ENCODE measurements around the gene ALKBH7. TPM values are rescaled to one million over a fixed set of nuclear protein-coding genes. Genes with fewer than 3 reads are reported as not detected.

ALKBH7 gene
- total and polyA plus RNA-seq, 8 donors = 34.2 to 67.9 (median 51.5) TPM

- peaks cover 0 to 84% of the 10 kb centered on the region in 2 donors for H3K36me3 ChIP-seq
- H3K4me3 ChIP-seq = no peak overlapping the region
- H3K27me3 ChIP-seq = no peaks in the 10 kb centered on the region
- no peak for ATAC-seq
- intact Hi-C loops (cut with DNase I) = no loop called here
- no peaks in the 10 kb centered on the region for H3K9me3 ChIP-seq
- TF ChIP-seq CTCF (IDR thresholded peaks at IDR 0.05) = no peak
- H3K4me1 ChIP-seq = peaks cover 10 to 24% of the 10 kb centered on the region in 2 donors
- DNase-seq = no peak
- H3K27ac ChIP-seq = no peak overlapping the region
Observed at GRCh38 chr19:6418562-6418932, 46.0 kb downstream of the ALKBH7 start.

- DNase-seq (no peak), ATAC-seq (no peak)
- Histone ChIP-seq H3K4me3 (no peak overlapping the region), H3K9me3 (no peaks in the 10 kb centered on the region), H3K27ac (no peak overlapping the region), H3K27me3 (no peaks in the 10 kb centered on the region), H3K4me1 (peaks cover 10 to 32% of the 10 kb centered on the region in 2 donors), H3K36me3 (peaks cover 0 to 56% of the 10 kb centered on the region in 2 donors)
- TF ChIP-seq CTCF (IDR thresholded peaks at IDR 0.05) = no peak
- intact Hi-C loops (cut with DNase I) = no loop called here
Observed at GRCh38 chr19:6421075-6422014, 48.8 kb downstream of the ALKBH7 start.

DNA sequence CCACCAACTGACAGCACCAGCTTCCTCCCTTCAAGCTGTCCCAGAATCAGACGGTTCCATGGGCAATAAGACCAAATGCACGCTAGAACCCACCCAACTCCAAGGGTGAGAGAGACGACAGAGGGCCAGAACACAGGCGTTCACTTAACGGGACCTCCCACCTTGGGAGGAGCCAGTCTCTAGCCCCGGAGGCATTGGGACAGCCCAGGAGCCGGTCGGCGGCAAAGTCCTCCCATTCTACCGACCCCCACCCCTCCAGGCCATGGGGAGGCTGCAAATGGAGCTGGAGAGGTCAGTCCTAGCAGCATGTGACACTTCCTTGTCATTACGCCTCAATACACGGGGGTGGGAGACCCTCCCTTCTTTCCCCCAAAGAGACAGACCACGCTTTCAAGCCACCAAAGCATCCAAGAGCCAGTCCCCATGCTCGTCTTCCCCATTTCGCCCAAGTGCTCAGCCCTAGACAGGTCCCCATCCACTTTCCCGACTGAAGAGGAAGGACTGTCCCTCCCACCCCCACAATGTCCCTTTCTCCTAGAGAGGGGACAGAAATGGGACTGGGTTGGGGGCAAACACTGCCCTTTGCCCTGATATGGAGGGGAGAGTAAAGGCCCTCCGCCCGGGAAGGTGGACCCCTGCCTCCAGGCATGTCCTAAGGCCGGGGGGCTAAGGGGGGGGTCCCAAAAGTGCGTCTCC lies 51.1 kb downstream of the ALKBH7 start:
- Histone ChIP-seq H3K27me3 (no peaks in the 10 kb centered on the region), H3K4me3 (peak overlapping the region; percentile 88 to 89), H3K4me1 (peaks cover 10 to 32% of the 10 kb centered on the region in 2 donors), H3K36me3 (peaks cover 0 to 33% of the 10 kb centered on the region in 2 donors), H3K27ac (peak overlapping the region; percentile 55 to 59), H3K9me3 (no peaks in the 10 kb centered on the region)
- DNase-seq = peak in 2 of 4 donors; percentile 48 to 77
- TF ChIP-seq CTCF (IDR thresholded peaks at IDR 0.05) = no peak
- intact Hi-C loops (cut with DNase I) = no loop called here
- no peak for ATAC-seq

DNA sequence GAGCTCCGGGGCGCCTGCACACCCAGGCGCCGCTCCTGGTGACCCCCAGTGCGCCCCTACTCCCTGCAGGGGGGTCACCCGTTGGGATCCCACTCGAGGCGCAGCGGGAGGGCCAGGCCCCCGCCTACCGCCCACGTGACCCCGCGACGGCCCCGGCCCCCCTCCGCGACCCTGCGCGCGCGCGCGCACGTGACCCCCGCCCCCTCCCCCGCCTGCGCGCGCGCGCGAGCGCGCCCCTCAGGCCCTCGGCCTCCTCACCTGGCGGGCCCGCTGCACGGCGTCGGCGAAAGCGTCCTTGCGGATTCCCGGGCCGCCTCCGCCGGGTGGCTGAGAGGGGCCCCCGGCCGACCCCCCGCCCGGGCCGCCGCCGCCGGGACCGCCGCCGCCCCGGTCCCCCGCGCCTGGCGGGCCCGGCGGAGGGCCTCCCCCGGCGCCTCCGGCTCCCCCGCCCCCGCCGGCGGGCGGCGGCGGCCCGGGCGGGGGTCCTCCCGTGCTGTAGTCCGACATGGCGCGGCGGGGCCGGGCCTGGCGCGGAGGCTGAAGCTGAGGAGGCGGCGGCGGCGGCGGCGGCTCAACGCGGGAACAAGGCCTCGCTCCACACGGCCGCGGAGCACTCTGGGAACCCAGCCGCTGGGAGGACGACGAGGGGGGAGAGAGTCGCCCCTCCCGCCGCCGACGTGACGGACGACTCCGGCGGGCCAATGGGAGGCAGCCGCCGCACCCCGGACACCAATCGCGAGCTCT lies 51.8 kb downstream of the ALKBH7 start, which contains the start of gene KHSRP:
Gene KHSRP (minus strand): TSS at position 617 of the 744 bp plus-strand sequence. CDS start 110 bp downstream, at position 507.
- no peak for TF ChIP-seq CTCF (IDR thresholded peaks at IDR 0.05)
- DNase-seq = peak in 2 of 4 donors; percentile 19 to 98
- no peak for ATAC-seq
- Histone ChIP-seq H3K36me3 (peaks cover 0 to 26% of the 10 kb centered on the region in 2 donors), H3K9me3 (no peaks in the 10 kb centered on the region), H3K4me3 (peak within 1 kb of the TSS; percentile 88 to 89), H3K27ac (peak within 1 kb of the TSS; percentile 87), H3K27me3 (no peaks in the 10 kb centered on the region), H3K4me1 (peaks cover 10 to 32% of the 10 kb centered on the region in 2 donors)
- intact Hi-C loops (cut with DNase I) = no loop called here

Small RNAs within 50 kb of the gene (microRNA-seq; reads per million reads assigned to microRNA genes)
- gene MIR3940 (4.6 to 6.4 reads per million in 2 donors), gene MIR6790 (0 reads per million in 2 donors), gene MIR6885 (1.0 to 1.5 reads per million in 2 donors)

Other genes starting within 250 kb of the ALKBH7 start
- not detected for gene ACSBG2, start 237.1 kb upstream of the ALKBH7 start, total RNA-seq
- 1 to 10 TPM; 1.6 to 3.5 (median 2.1) TPM for gene ACSBG2, start 237.1 kb upstream of the ALKBH7 start, polyA plus RNA-seq (ENCODE audit: insufficient read length in 6 of 6)
- gene MLLT1, start 92.8 kb upstream of the ALKBH7 start, total RNA-seq = 10 to 100 TPM; 69.3 to 71.3 TPM
- gene MLLT1, start 92.8 kb upstream of the ALKBH7 start, polyA plus RNA-seq (ENCODE audit: insufficient read length in 6 of 6) = 100 to 1,000 TPM in 1 of 6 donors, 10 to 100 TPM in 5; 69.4 to 106 (median 89.1) TPM
- not detected for gene ACER1, start 39.2 kb upstream of the ALKBH7 start, total RNA-seq
- under 1 TPM in 2 of 6 donors, not detected in 4; 0.15 to 0.30 TPM for gene ACER1, start 39.2 kb upstream of the ALKBH7 start, polyA plus RNA-seq (ENCODE audit: insufficient read length in 6 of 6)
- 10 to 100 TPM; 69.5 to 78.4 TPM for gene CLPP, start 11.3 kb upstream of the ALKBH7 start, total RNA-seq
- gene CLPP, start 11.3 kb upstream of the ALKBH7 start, polyA plus RNA-seq (ENCODE audit: insufficient read length in 6 of 6) = 10 to 100 TPM; 40.9 to 65.2 (median 54.4) TPM
- 1 to 10 TPM; 1.9 to 2.1 TPM for gene PSPN, start 3.1 kb downstream of the ALKBH7 start, total RNA-seq
- gene PSPN, start 3.1 kb downstream of the ALKBH7 start, polyA plus RNA-seq (ENCODE audit: insufficient read length in 6 of 6) = 1 to 10 TPM; 1.8 to 2.7 (median 2.4) TPM
- gene GTF2F1, start 20.4 kb downstream of the ALKBH7 start, total RNA-seq = 10 to 100 TPM; 39.6 to 43.4 TPM
- gene GTF2F1, start 20.4 kb downstream of the ALKBH7 start, polyA plus RNA-seq (ENCODE audit: insufficient read length in 6 of 6) = 10 to 100 TPM; 70.1 to 99.1 (median 77.9) TPM
- 100 to 1,000 TPM; 173 to 203 TPM for gene KHSRP, start 52.0 kb downstream of the ALKBH7 start, total RNA-seq
- gene KHSRP, start 52.0 kb downstream of the ALKBH7 start, polyA plus RNA-seq (ENCODE audit: insufficient read length in 6 of 6) = 100 to 1,000 TPM; 247 to 333 (median 284) TPM
- under 1 TPM; 0.31 to 0.58 TPM for gene SLC25A41, start 61.0 kb downstream of the ALKBH7 start, total RNA-seq
- gene SLC25A41, start 61.0 kb downstream of the ALKBH7 start, polyA plus RNA-seq (ENCODE audit: insufficient read length in 6 of 6) = 1 to 10 TPM in 2 of 6 donors, under 1 TPM in 4; 0.33 to 1.7 (median 0.90) TPM
- 100 to 1,000 TPM in 1 of 2 donors, 10 to 100 TPM in 1; 57.9 to 118 TPM for gene SLC25A23, start 87.0 kb downstream of the ALKBH7 start, total RNA-seq
- 10 to 100 TPM; 43.1 to 57.8 (median 54.4) TPM for gene SLC25A23, start 87.0 kb downstream of the ALKBH7 start, polyA plus RNA-seq (ENCODE audit: insufficient read length in 6 of 6)
- 10 to 100 TPM; 38.1 to 78.8 TPM for gene CRB3, start 91.5 kb downstream of the ALKBH7 start, total RNA-seq
- 10 to 100 TPM; 14.9 to 21.3 (median 17.8) TPM for gene CRB3, start 91.5 kb downstream of the ALKBH7 start, polyA plus RNA-seq (ENCODE audit: insufficient read length in 6 of 6)
- gene DENND1C, start 109.0 kb downstream of the ALKBH7 start, total RNA-seq = 10 to 100 TPM in 1 of 2 donors, 1 to 10 TPM in 1; 6.7 to 11.8 TPM
- gene DENND1C, start 109.0 kb downstream of the ALKBH7 start, polyA plus RNA-seq (ENCODE audit: insufficient read length in 6 of 6) = 10 to 100 TPM; 17.5 to 22.1 (median 19.7) TPM
- under 1 TPM; 0.35 to 0.65 TPM for gene TUBB4A, start 129.5 kb downstream of the ALKBH7 start, total RNA-seq
- 1 to 10 TPM; 3.6 to 5.9 (median 4.9) TPM for gene TUBB4A, start 129.5 kb downstream of the ALKBH7 start, polyA plus RNA-seq (ENCODE audit: insufficient read length in 6 of 6)
- 10 to 100 TPM in 1 of 2 donors, 1 to 10 TPM in 1; 5.5 to 10.2 TPM for gene TNFSF9, start 158.2 kb downstream of the ALKBH7 start, total RNA-seq
- under 1 TPM; 0.20 to 0.70 (median 0.30) TPM for gene TNFSF9, start 158.2 kb downstream of the ALKBH7 start, polyA plus RNA-seq (ENCODE audit: insufficient read length in 6 of 6)
- under 1 TPM in 1 of 2 donors, not detected in 1; 0.42 TPM for gene CD70, start 218.4 kb downstream of the ALKBH7 start, total RNA-seq
- under 1 TPM in 3 of 6 donors, not detected in 3; 0.22 to 0.53 (median 0.36) TPM for gene CD70, start 218.4 kb downstream of the ALKBH7 start, polyA plus RNA-seq (ENCODE audit: insufficient read length in 6 of 6)

All from left lung (tissue), 10 donors.